Left lung (tissue), 10 donors: ENCODE data around the gene SGTB. TPM values are rescaled to one million over a fixed set of nuclear protein-coding genes. Genes with fewer than 3 reads are reported as not detected.

ENCODE experiments used
- ATAC-seq: fragments of 200-7000 bp; cut with Tn5 transposase; one replicate; pipeline ENCODE4 v1.9.1; 2020; ENCODE audit warnings: moderate library complexity
- DNase-seq, 4 donors: peaks; one replicate each; pipeline ENCODE4 v3.0.0-alpha.2; 2013 to 2020
- H3K27ac ChIP-seq, 2 donors: fragments of 200-600 bp; sonication (generic) in 1 of 2; one replicate each; pipeline versions ENCODE4 v1.5.0 to v1.8.0; 2020 to 2021
- H3K27me3 ChIP-seq, 2 donors: fragments of 200-600 bp; sonication (generic) in 1 of 2; one replicate each; pipeline versions ENCODE4 v1.5.0 to v1.8.0; 2020 to 2021
- H3K36me3 ChIP-seq, 2 donors: fragments of 200-600 bp; sonication (generic) in 1 of 2; one replicate each; pipeline versions ENCODE4 v1.5.0 to v1.8.0; 2020 to 2021
- H3K4me1 ChIP-seq, 2 donors: fragments of 200-600 bp; one replicate each; pipeline ENCODE4 v1.8.0; 2021
- H3K4me3 ChIP-seq, 2 donors: fragments of 200-600 bp; sonication (generic) in 1 of 2; one replicate each; pipeline versions ENCODE4 v1.5.0 to v1.8.0; 2020 to 2021; ENCODE audit warnings: mild to moderate bottlenecking in 1 of 2
- H3K9me3 ChIP-seq, 2 donors: fragments of 200-600 bp; sonication (generic) in 1 of 2; one replicate each; pipeline versions ENCODE4 v1.5.0 to v1.8.0; 2020 to 2021
- CTCF ChIP-seq, 2 donors: fragments of 200-600 bp; sonication (generic) in 1 of 2; IDR thresholded peaks; one replicate each; pipeline versions ENCODE4 v1.5.0 to v1.8.0; 2021; ENCODE audit warnings: antibody characterized with exemption in 2 of 2
- intact Hi-C, 2 donors: fragments of 100-400 bp; cut with DNase I; formaldehyde crosslinking; loops; one replicate each; pipeline versions ENCODE4 v1.11.2 to v1.14.2; 2022
- polyA plus RNA-seq, 6 donors: library from polyadenylated mRNA; unstranded; fragments of 120-200 nt; gene quantifications; one replicate each; pipeline ENCODE4 v1.2.1, GENCODE V29; 2013; ENCODE audit not compliant: insufficient read length in 6 of 6
- total RNA-seq, 2 donors: library from RNA; stranded (reverse); fragmentation: NEBNext Ultra II Directional; extraction: Animal tissue kit (Norgen Biotek cat#: 25700); gene quantifications; one replicate each; pipeline ENCODE4 v1.2.1, GENCODE V29; 2021
- donor health status: DM: no; HTN: yes; CAD: no.
- donor health status: DM: no; HTN: no; CAD: no.

SGTB gene
- total and polyA plus RNA-seq, 8 donors: 7.7 to 22.6 (median 9.2) TPM

- intact Hi-C loops: no loop called here
- H3K4me1 ChIP-seq: no peaks in the 10 kb centered on the region
- H3K9me3 ChIP-seq: no peaks in the 10 kb centered on the region
- peak; percentile 90 for ATAC-seq
- H3K36me3 ChIP-seq: peaks cover 0 to 4% of the 10 kb centered on the region in 2 donors
- no peaks in the 10 kb centered on the region for H3K27me3 ChIP-seq
- TF ChIP-seq CTCF (IDR thresholded peaks at IDR 0.05): peak; percentile 9 to 14
- H3K4me3 ChIP-seq: no peak overlapping the region
- peak in 1 of 4 donors; percentile 20 for DNase-seq
- no peak overlapping the region for H3K27ac ChIP-seq
Measured at GRCh38 chr5:65760504-65761275, 38.8 kb upstream of the SGTB start.

GRCh38 chr5:65758546-65759144 lies 36.7 kb upstream of the SGTB start:
- peaks cover 0 to 4% of the 10 kb centered on the region in 2 donors for H3K36me3 ChIP-seq
- intact Hi-C loops: no loop called here
- DNase-seq: no peak
- no peak for TF ChIP-seq CTCF (IDR thresholded peaks at IDR 0.05)
- no peak overlapping the region for H3K4me3 ChIP-seq
- ATAC-seq: no peak
- H3K9me3 ChIP-seq: no peaks in the 10 kb centered on the region
- no peak overlapping the region for H3K27ac ChIP-seq
- H3K27me3 ChIP-seq: no peaks in the 10 kb centered on the region
- H3K4me1 ChIP-seq: no peaks in the 10 kb centered on the region

GRCh38 chr5:65753189-65753588 lies 31.3 kb upstream of the SGTB start:
- H3K9me3 ChIP-seq: no peaks in the 10 kb centered on the region
- no peaks in the 10 kb centered on the region for H3K27me3 ChIP-seq
- TF ChIP-seq CTCF (IDR thresholded peaks at IDR 0.05): no peak
- no peak for ATAC-seq
- no peak overlapping the region for H3K27ac ChIP-seq
- no peaks in the 10 kb centered on the region for H3K4me1 ChIP-seq
- DNase-seq: no peak
- no peaks in the 10 kb centered on the region for H3K36me3 ChIP-seq
- H3K4me3 ChIP-seq: no peak overlapping the region
- intact Hi-C loops: no loop called here

GRCh38 chr5:65750938-65751337 lies 29.0 kb upstream of the SGTB start:
- no peaks in the 10 kb centered on the region for H3K27me3 ChIP-seq
- TF ChIP-seq CTCF (IDR thresholded peaks at IDR 0.05): no peak
- no peak for DNase-seq
- peak; percentile 30 for ATAC-seq
- H3K4me1 ChIP-seq: no peaks in the 10 kb centered on the region
- no peak overlapping the region for H3K4me3 ChIP-seq
- H3K36me3 ChIP-seq: no peaks in the 10 kb centered on the region
- H3K9me3 ChIP-seq: no peaks in the 10 kb centered on the region
- no peak overlapping the region for H3K27ac ChIP-seq
- intact Hi-C loops: no loop called here

- no peak for TF ChIP-seq CTCF (IDR thresholded peaks at IDR 0.05)
- H3K4me1 ChIP-seq: no peaks in the 10 kb centered on the region
- H3K4me3 ChIP-seq: no peak overlapping the region
- H3K9me3 ChIP-seq: no peaks in the 10 kb centered on the region
- ATAC-seq (no peak), DNase-seq (no peak)
- intact Hi-C loops: no loop called here
- no peaks in the 10 kb centered on the region for H3K36me3 ChIP-seq
- no peaks in the 10 kb centered on the region for H3K27me3 ChIP-seq
- no peak overlapping the region for H3K27ac ChIP-seq
Measured at GRCh38 chr5:65749956-65750355, 28.0 kb upstream of the SGTB start.
